Neutrophil (primary cell): ENCODE data around the gene OLR1.

Source experiments
- H3K27ac ChIP-seq: fragments of 200-600 bp; sonication (generic); 2 replicates; pipeline ENCODE4 v1.5.1; 2016; ENCODE audit warnings: mild to moderate bottlenecking, moderate library complexity
- H3K27me3 ChIP-seq: fragments of 200-600 bp; sonication (generic); 2 replicates; pipeline ENCODE4 v1.6.0; 2016; ENCODE audit warnings: mild to moderate bottlenecking
- H3K36me3 ChIP-seq: fragments of 200-600 bp; sonication (generic); 2 replicates; pipeline ENCODE4 v1.5.1; 2017
- H3K4me1 ChIP-seq, 2 experiments: fragments of 200-600 bp in 1 of 2; sonication (generic) in 1 of 2; 1 replicate in 1 of 2; 2 replicates in 1 of 2; pipeline versions ENCODE4 v1.5.1 to v1.6.1; 2013 to 2016; ENCODE audit warnings: low read depth in 1 of 2, low read length in 1 of 2, mild to moderate bottlenecking in 1 of 2, moderate library complexity in 1 of 2; ENCODE audit not compliant: control insufficient read depth in 1 of 2, insufficient read depth in 1 of 2
- H3K4me3 ChIP-seq, 2 experiments: fragments of 200-600 bp in 1 of 2; sonication (generic) in 1 of 2; 1 replicate in 1 of 2; 2 replicates in 1 of 2; pipeline ENCODE4 v1.5.1; 2013 to 2016; ENCODE audit warnings: low read depth in 1 of 2, low read length in 1 of 2, mild to moderate bottlenecking in 1 of 2, moderate library complexity in 1 of 2
- H3K9me3 ChIP-seq: fragments of 200-600 bp; sonication (generic); 2 replicates; pipeline ENCODE4 v1.5.1; 2016
- CTCF ChIP-seq: fragments of 200-600 bp; sonication (generic); IDR thresholded peaks from 2 replicates; pipeline ENCODE4 v1.5.1; 2016; ENCODE audit warnings: antibody characterized with exemption

The OLR1 gene

GRCh38 chr12:10186299-10186698 lies 14.4 kb upstream of the OLR1 start:
- Histone ChIP-seq H3K27me3 (no peaks in the 10 kb centered on the region), H3K36me3 (no peaks in the 10 kb centered on the region), H3K4me1 (peaks cover 61 to 63% of the 10 kb centered on the region in 2 experiments), H3K9me3 (no peaks in the 10 kb centered on the region), H3K27ac (peak overlapping the region; percentile 71), H3K4me3 (peak overlapping the region; percentile 17 to 31)
- no peak for TF ChIP-seq CTCF

GRCh38 chr12:10184261-10184843 lies 12.4 kb upstream of the OLR1 start:
- peak overlapping the region; percentile 71 for H3K27ac ChIP-seq
- no peaks in the 10 kb centered on the region for H3K36me3 ChIP-seq
- no peaks in the 10 kb centered on the region for H3K9me3 ChIP-seq
- no peak for TF ChIP-seq CTCF
- H3K4me1 ChIP-seq, result peaks cover 54 to 59% of the 10 kb centered on the region in 2 experiments
- H3K4me3 ChIP-seq, result no peak overlapping the region
- no peaks in the 10 kb centered on the region for H3K27me3 ChIP-seq

GRCh38 chr12:10182354-10183049 lies 10.6 kb upstream of the OLR1 start:
- Histone ChIP-seq H3K36me3 (no peaks in the 10 kb centered on the region), H3K4me3 (no peak overlapping the region), H3K27me3 (no peaks in the 10 kb centered on the region), H3K27ac (peak overlapping the region; percentile 71), H3K9me3 (no peaks in the 10 kb centered on the region), H3K4me1 (peaks cover 56 to 57% of the 10 kb centered on the region in 2 experiments)
- TF ChIP-seq CTCF, result no peak

GRCh38 chr12:10179776-10180181 lies 7.8 kb upstream of the OLR1 start:
- Histone ChIP-seq H3K4me1 (peaks cover 31% of the 10 kb centered on the region in 2 experiments), H3K4me3 (no peak overlapping the region)

GRCh38 chr12:10178821-10179220 lies 6.9 kb upstream of the OLR1 start, which contains the start of gene TMEM52B:
TMEM52B (plus strand) TSS chr12:10179032; CDS start chr12:10179575, 543 bp downstream.
- Histone ChIP-seq H3K27ac (no peak within 1 kb of the TSS), H3K9me3 (no peaks in the 10 kb centered on the region), H3K4me3 (no peak within 1 kb of the TSS), H3K4me1 (peaks cover 21% of the 10 kb centered on the region in 2 experiments), H3K36me3 (no peaks in the 10 kb centered on the region), H3K27me3 (no peaks in the 10 kb centered on the region)
- TF ChIP-seq CTCF, result no peak

More at GRCh38 chr12:10179776-10180181, 7.8 kb upstream of the OLR1 start:
- TF ChIP-seq CTCF, result no peak
- Histone ChIP-seq H3K27me3 (no peaks in the 10 kb centered on the region), H3K36me3 (no peaks in the 10 kb centered on the region), H3K27ac (no peak overlapping the region), H3K9me3 (no peaks in the 10 kb centered on the region)
